ENCODE data around the gene ZNF493.

Gene ZNF493

GRCh38 chr19:21396893-21397572 lies at the start of gene ZNF493:
TSS of gene ZNF493 (plus strand) at chr19:21397133. CDS start at chr19:21397238, 105 bp downstream.
- DNase-seq (ENCODE audit: low read depth in 3 of 3), result peak; percentile 75 to 84 (median 80)

- no peak for DNase-seq (ENCODE audit: low read depth in 3 of 3)
These were observed 44.1 kb upstream of the ZNF493 start for GRCh38 chr19:21352830-21353229.

- DNase-seq (ENCODE audit: low read depth in 3 of 3), result peak; percentile 46 to 71 (median 63)
These were observed 38.0 kb upstream of the ZNF493 start, which contains the start of gene ZNF738 for GRCh38 chr19:21358768-21359451. TSS of gene ZNF738 (plus strand) at chr19:21359000. CDS start at chr19:21359141, 141 bp downstream.

DNA sequence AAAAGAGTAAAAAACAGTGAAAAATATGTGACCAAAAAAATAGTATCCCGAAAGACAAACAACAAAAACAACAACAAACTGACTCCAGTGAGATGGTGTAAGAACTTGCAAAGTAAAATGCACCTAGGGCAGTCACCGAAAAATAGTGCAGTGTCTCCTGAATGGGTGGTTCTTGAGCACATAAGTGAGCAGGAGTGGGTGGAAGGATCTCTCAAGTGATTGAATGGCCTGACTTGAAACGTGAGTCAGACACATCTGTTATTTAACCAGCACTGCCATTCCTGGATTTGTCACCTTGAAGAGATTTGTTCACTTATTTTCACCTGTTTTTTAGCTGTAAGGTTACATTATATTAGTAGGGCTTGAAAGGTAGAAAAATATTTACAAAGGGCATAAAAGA lies 34.6 kb upstream of the ZNF493 start:
- no peak for DNase-seq (ENCODE audit: low read depth in 3 of 3)

DNA sequence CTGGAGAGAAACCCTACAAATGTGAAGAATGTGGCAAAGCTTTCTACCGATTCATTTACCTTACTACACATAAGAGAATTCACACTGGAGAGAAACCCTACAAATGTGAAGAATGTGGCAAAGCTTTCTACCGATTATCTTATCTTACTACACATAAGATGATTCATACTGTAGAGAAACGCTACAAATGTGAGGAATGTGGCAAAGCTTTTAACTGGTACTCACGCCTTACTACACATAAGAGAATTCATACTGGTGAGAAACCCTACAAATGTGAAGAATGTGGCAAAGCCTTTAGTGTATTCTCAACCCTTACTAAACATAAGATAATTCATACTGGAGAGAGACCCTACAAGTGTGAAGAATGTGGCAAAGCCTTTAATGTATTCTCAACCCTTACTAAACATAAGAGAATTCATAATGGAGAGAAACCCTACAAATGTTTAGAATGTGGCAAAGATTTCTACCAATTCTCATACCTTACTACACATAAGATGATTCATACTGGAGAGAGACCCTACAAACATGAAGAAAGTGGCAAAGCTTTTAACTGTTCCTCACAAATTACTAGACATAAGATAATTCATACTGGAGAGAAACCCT lies 12.9 kb upstream of the ZNF493 start:
- no peak for DNase-seq (ENCODE audit: low read depth in 3 of 3)

DNA sequence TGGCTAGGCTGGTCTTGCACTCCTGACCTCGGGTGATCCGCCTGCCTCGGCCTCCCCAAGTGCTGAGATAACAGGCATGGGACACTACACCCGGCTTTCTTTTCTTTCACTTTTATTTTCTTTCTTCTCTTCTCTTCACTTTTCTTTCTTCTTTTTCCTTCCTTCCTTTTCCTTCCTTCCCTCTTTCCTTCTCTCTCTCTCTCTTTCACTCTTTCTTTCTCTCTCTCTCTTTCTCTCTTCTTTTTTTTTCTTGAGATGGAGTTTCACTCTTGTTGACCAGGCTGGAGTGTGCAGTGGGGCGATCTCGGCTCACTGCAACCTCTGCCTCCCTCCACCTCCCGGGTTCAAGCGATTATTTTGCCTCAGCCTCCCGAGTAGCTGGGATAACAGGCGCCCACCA lies 812 bp upstream of the ZNF493 start:
- DNase-seq (ENCODE audit: low read depth in 3 of 3), result no peak

- no peak for DNase-seq (ENCODE audit: low read depth in 3 of 3)
These were observed 1.9 kb downstream of the ZNF493 start for GRCh38 chr19:21398851-21399250.

DNA sequence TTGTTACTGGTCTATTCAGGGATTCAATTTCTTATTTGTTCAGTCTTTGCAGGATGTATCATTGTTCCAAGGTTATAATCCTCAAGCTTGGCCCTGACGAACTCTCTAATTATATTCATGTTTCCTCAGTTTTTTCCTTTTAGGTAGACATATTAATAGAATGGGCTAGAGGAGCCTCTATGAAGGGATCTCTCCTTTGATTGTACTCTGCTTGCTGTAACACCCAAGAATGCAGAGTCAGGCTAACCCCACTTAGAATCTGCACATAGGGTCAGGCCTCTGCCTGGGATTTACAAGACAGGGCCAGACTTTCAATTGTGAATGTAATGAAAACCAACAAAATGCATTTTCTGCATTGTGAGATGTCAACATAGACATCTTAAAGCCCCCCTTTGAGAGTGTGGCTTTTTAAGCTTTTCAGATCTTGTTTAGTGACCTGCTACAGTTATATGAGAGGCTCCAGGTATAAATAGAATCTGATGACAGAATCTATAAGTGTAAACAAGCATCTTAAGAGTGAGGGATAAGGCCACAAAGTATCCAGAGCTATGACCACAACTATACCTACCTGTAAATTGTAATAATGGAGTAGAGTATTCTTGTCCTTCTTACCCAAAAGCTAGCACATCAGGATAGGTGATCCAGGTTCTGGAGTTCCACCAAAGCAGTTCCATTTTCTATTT lies 5.5 kb downstream of the ZNF493 start:
- DNase-seq (ENCODE audit: low read depth in 3 of 3), result no peak

DNA sequence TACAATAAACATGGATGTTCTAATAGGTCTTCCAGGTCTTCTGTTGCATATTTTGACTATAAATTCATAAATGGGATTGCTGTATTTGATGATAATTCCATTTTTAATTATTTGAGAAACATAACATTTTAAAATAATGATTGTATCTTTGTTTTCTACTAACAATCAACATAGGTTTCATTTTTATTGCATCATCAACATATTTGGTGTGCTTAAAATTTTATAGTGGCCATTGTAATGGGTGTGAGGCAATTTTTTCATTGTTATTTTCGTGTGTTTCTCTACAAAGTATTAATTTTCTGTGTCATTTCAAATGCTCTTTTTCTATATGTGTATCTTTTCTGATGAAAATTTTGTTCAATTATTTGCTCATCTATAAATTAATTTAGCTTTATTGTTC lies 13.2 kb downstream of the ZNF493 start:
- DNase-seq (ENCODE audit: low read depth in 3 of 3), result no peak

- DNase-seq (ENCODE audit: low read depth in 3 of 3), result no peak
These were observed 25.3 kb downstream of the ZNF493 start for GRCh38 chr19:21422244-21422643.

DNA sequence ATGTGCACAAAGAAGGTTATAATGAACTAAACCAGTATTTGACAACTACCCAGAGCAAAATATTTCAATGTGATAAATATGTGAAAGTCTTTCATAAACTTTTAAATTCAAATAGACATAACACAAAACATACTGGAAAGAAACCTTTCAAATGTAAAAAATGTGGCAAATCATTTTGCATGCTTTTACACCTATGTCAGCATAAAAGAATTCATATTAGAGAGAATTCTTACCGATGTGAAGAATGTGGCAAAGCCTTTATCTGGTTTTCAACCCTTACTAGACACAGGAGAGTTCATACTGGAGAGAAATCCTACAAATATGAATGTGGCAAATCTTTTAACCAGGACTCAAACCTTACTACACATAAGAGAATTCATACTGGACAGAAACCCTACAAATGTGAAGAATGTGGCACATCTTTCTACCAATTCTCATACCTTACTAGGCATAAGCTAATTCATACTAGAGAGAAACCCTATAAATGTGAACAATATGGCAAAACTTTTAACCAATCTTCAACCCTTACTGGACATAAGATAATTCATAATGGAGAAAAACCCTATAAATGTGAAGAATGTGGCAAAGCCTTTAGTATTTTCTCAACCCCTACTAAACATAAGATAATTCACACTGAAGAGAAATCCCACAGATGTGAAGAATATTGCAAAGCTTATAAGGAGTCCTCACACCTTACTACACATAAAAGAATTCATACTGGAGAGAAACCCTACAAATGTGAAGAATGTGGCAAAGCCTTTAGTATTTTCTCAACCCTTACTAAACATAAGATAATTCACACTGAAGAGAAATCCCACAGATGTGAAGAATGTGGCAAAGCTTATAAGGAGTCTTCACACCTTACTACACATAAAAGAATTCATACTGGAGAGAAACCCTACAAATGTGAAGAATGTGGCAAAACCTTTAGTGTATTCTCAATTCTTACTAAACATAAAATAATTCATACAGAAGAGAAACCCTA lies 26.4 kb downstream of the ZNF493 start:
- DNase-seq (ENCODE audit: low read depth in 3 of 3), result no peak

DNA sequence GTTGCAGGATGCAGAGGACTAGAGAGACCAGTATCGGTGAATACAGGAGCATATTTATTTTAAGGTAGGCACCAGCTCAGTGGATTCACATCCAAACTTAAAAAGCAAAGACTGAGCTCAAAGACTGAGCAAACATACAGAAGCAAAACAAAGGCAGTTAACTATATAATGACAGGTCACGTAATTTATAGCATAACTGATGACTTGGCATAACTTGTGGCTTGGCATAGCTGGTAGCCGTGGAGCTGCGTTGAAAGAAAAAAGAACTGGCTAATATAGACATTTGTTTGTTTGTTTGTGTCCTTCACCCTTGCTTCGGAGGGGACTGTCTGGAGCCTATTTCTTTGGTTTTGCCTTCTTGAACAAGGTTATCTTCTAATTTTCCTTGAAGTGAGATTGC lies 33.7 kb downstream of the ZNF493 start:
- no peak for DNase-seq (ENCODE audit: low read depth in 3 of 3)

GRCh38 chr19:21432590-21432989 lies 35.7 kb downstream of the ZNF493 start:
- no peak for DNase-seq (ENCODE audit: low read depth in 3 of 3)

GRCh38 chr19:21434516-21434915 lies 37.6 kb downstream of the ZNF493 start:
- no peak for DNase-seq (ENCODE audit: low read depth in 3 of 3)

DNA sequence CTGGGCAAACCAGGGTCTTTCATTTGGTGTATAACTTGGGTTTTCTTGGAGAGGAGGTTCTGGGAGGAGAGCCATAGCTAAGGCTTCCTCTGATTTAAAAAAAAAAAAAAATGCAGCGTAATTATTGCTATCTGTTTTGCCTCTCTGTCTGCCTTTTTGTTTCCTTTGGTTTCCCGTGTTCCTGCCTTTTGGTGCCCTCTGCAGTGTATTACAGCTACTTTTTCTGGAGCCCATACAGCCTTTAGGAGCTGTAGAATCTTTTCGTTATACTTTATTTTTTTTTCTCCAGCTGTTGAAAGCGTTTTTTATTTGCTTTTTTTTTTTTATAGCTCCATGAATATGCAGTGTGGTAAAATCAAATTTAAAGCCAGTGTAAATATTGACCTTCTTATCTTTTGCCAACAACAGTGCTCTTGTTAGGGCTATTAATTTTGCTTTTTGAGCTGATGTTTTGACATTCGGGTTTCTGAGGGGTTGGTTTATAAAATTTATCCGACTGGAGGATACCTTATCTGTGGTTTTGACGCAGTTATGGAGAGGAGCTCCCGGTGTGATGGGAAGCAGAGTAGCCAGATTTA lies 38.1 kb downstream of the ZNF493 start:
- DNase-seq (ENCODE audit: low read depth in 3 of 3), result no peak

DNA sequence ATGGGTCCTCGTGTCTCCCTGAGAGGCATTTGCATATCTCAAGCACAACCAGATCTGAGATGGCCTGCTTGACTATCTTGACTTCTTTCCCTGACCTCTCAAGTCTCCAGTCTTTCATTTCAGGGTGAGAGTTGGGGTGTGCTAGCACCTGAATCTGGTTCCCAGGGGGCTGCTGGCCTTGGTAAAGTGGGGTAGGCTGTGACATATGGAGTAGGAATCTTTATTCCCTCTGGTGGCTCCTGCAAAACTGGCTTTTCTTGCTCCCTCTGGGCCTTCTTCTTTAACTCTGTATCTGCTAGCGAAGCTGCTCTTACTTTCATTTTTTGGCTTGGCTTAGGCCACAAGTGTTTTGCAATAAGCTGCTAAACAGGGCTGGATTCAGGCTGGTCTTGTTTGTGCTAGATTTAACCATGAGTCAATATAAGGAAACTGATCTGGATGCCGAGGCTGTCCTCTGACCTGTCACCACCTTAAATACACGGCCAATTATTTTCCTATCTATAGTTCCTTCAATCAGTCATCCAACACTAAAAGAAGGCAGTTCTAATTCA lies 42.3 kb downstream of the ZNF493 start:
- no peak for DNase-seq (ENCODE audit: low read depth in 3 of 3)

DNA sequence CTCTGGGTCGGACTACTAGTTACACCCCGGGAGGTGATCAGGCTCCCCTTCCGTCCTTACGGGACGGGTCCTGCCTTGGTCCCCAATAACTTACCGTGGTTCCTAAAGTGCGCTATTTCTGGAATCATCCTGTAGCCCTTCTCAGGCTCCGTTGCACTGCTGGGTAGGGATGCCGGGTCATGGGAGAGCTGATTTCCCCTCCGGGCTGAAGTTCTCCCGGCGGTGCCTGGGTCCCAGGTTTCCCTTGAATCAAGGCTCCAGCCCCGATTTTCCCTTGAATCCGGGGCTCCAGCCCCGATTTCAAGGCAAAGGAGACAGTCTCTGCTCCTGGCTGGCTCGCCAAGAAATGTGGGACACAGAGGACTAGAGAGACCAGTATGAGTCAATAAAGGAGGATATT lies 43.4 kb downstream of the ZNF493 start:
- DNase-seq (ENCODE audit: low read depth in 3 of 3), result no peak

- DNase-seq (ENCODE audit: low read depth in 3 of 3), result no peak
These were observed 54.3 kb downstream of the ZNF493 start for GRCh38 chr19:21451187-21451586.

- no peak for DNase-seq (ENCODE audit: low read depth in 3 of 3)
These were observed 58.0 kb downstream of the ZNF493 start for GRCh38 chr19:21454901-21455300.

DNA sequence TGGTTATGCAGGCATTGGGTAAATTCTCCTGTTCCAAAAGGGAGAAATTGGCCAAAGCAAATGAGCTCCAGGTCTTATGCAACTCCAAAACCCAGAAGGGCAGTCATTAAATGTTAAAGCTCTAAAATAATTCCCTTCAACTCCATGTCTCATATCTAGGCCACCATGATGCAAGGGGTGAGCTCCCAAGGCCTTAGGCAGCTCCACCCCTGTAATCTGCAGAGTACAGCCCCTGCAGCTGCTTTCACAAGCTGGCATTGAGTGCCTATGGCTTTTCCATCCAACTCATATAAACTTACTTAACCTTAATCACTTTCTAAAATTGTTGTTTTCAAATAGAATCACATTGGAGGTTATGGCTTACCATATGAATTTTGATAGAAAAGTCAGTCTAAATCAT lies 63.8 kb downstream of the ZNF493 start:
- DNase-seq (ENCODE audit: low read depth in 3 of 3), result no peak

GRCh38 chr19:21462540-21462939 lies 65.6 kb downstream of the ZNF493 start:
- DNase-seq (ENCODE audit: low read depth in 3 of 3), result no peak

All from stimulated activated CD4-positive, alpha-beta T cell treated with anti-CD3 and anti-CD28 coated beads, TNF-alpha, amount 100 ng/mL, for 4 hours (primary cell).